DOHH2 (cell line): ENCODE measurements around the gene IRAK3.

ENCODE experiments used
- H3F3A ChIP-seq: fragments of 200-600 bp; sonication (generic), shearing (Covaris generic); 2 replicates; pipeline ENCODE4 v1.6.0; 2016; ENCODE audit warnings: antibody characterized with exemption, mild to moderate bottlenecking; ENCODE audit not compliant: control insufficient read depth, insufficient read depth
- H3K27ac ChIP-seq: fragments of 200-600 bp; sonication (generic); 2 replicates; pipeline ENCODE4 v1.5.1; 2014; ENCODE audit warnings: low read depth, mild to moderate bottlenecking, low read length, moderate library complexity
- H3K27me3 ChIP-seq: fragments of 200-600 bp; sonication (generic); 2 replicates; pipeline ENCODE4 v1.6.1; 2014; ENCODE audit warnings: mild to moderate bottlenecking, low read length, mixed read lengths; ENCODE audit not compliant: control insufficient read depth
- H3K36me3 ChIP-seq: fragments of 200-600 bp; sonication (generic); 2 replicates; pipeline ENCODE4 v1.6.1; 2014; ENCODE audit warnings: mild to moderate bottlenecking, low read length, moderate library complexity, mixed read lengths; ENCODE audit not compliant: control insufficient read depth
- H3K4me1 ChIP-seq: fragments of 200-600 bp; sonication (generic); 2 replicates; pipeline ENCODE4 v1.6.1; 2014; ENCODE audit warnings: mild to moderate bottlenecking, low read length, mixed read lengths; ENCODE audit not compliant: control insufficient read depth
- H3K4me2 ChIP-seq: fragments of 200-600 bp; sonication (generic); 2 replicates; pipeline ENCODE4 v1.6.0; 2014; ENCODE audit warnings: mild to moderate bottlenecking, low read length, moderate library complexity
- H3K4me3 ChIP-seq: fragments of 200-600 bp; sonication (generic); 2 replicates; pipeline ENCODE4 v1.5.1; 2014; ENCODE audit warnings: mild to moderate bottlenecking, low read length, mixed read lengths
- H3K79me2 ChIP-seq: fragments of 200-600 bp; sonication (generic); 2 replicates; pipeline ENCODE4 v1.6.1; 2014; ENCODE audit warnings: mild to moderate bottlenecking, low read length, mixed read lengths; ENCODE audit not compliant: control insufficient read depth
- H3K9me2 ChIP-seq: fragments of 200-600 bp; sonication (generic); replicated peaks from 2 replicates; pipeline ENCODE4 v1.6.1; 2014; ENCODE audit warnings: mild to moderate bottlenecking, low read length, mixed read lengths; ENCODE audit not compliant: control insufficient read depth
- H3K9me3 ChIP-seq: fragments of 200-600 bp; sonication (generic); 2 replicates; pipeline ENCODE4 v1.6.1; 2014; ENCODE audit warnings: antibody characterized with exemption, low read length, mixed read lengths; ENCODE audit not compliant: control insufficient read depth, insufficient read depth
- H4K20me1 ChIP-seq: fragments of 200-600 bp; sonication (generic); 2 replicates; pipeline ENCODE4 v1.6.0; 2014; ENCODE audit warnings: low read depth, mild to moderate bottlenecking, antibody characterized with exemption, low read length, moderate library complexity; ENCODE audit not compliant: control insufficient read depth, insufficient read depth
- CTCF ChIP-seq: fragments of 200-600 bp; sonication (generic); IDR thresholded peaks from one replicate; pipeline ENCODE4 v1.5.1; 2014; ENCODE audit warnings: antibody characterized with exemption, mild to moderate bottlenecking, low read depth, low read length; ENCODE audit not compliant: poor library complexity, severe bottlenecking
- EZH2phosphoT487 ChIP-seq: fragments of 200-600 bp; sonication (generic); IDR thresholded peaks from 2 replicates; pipeline ENCODE4 v1.6.1; 2017; ENCODE audit warnings: borderline replicate concordance, mild to moderate bottlenecking, antibody characterized with exemption, low read length, moderate library complexity, mixed read lengths

Gene IRAK3

GRCh38 chr12:66290716-66291200 is 101.7 kb downstream of the IRAK3 start:
- Histone ChIP-seq H3K27ac (no peak overlapping the region), H4K20me1 (no peaks in the 10 kb centered on the region), H3K4me2 (no peak overlapping the region), H3F3A (no peaks in the 10 kb centered on the region), H3K9me2 (no peaks in the 10 kb centered on the region), H3K4me3 (no peak overlapping the region), H3K4me1 (no peaks in the 10 kb centered on the region), H3K79me2 (no peaks in the 10 kb centered on the region), H3K9me3 (no peaks in the 10 kb centered on the region), H3K27me3 (no peaks in the 10 kb centered on the region), H3K36me3 (no peaks in the 10 kb centered on the region)
- TF ChIP-seq CTCF (no peak), EZH2phosphoT487 (no peak)

GRCh38 chr12:66296176-66296683 is 107.2 kb downstream of the IRAK3 start:
- no peak overlapping the region for H3K4me3 ChIP-seq
- H3K4me1 ChIP-seq: 0 out of 2 replicates have a peak, but pooled peaks cover 1% of the 10 kb centered on the region
- no peaks in the 10 kb centered on the region for H3K9me2 ChIP-seq
- TF ChIP-seq EZH2phosphoT487 (no peak), CTCF (no peak)
- no peaks in the 10 kb centered on the region for H4K20me1 ChIP-seq
- no peak overlapping the region for H3K4me2 ChIP-seq
- H3K79me2 ChIP-seq: no peaks in the 10 kb centered on the region
- no peaks in the 10 kb centered on the region for H3F3A ChIP-seq
- H3K36me3 ChIP-seq: no peaks in the 10 kb centered on the region
- H3K27ac ChIP-seq: no peak overlapping the region
- no peaks in the 10 kb centered on the region for H3K9me3 ChIP-seq
- H3K27me3 ChIP-seq: peaks cover 9% of the 10 kb centered on the region

- H3K4me1 ChIP-seq: peaks cover 9% of the 10 kb centered on the region; the same call in 1 of the 2 replicates
- no peaks in the 10 kb centered on the region for H4K20me1 ChIP-seq
- no peaks in the 10 kb centered on the region for H3K9me3 ChIP-seq
- no peaks in the 10 kb centered on the region for H3K9me2 ChIP-seq
- H3K27ac ChIP-seq: no peak overlapping the region
- TF ChIP-seq EZH2phosphoT487: no peak
- TF ChIP-seq CTCF: no peak
- no peaks in the 10 kb centered on the region for H3K36me3 ChIP-seq
- no peaks in the 10 kb centered on the region for H3K79me2 ChIP-seq
- H3K4me2 ChIP-seq: no peak overlapping the region
- H3K27me3 ChIP-seq: peaks cover 14% of the 10 kb centered on the region
- H3K4me3 ChIP-seq: no peak overlapping the region
- H3F3A ChIP-seq: no peaks in the 10 kb centered on the region
These were observed 108.1 kb downstream of the IRAK3 start for GRCh38 chr12:66297080-66297479.
